T-helper 2 cell treated with Interferon-gamma antibody and Interleukin-4, amounts not matched to agents 5 μg/mL and 100 μg/mL, for 36 hours (primary cell): Measurements from ENCODE around the gene LHX1.

Experiments
- DNase-seq: peaks from one replicate; pipeline ENCODE4 v3.0.0; 2021; ENCODE audit warnings: low spot score
- H3K27ac Mint-ChIP-seq: one replicate; pipeline ENCODE4 v1.8.0; 2021; ENCODE audit warnings: mild to moderate bottlenecking, mixed read lengths
- H3K27me3 Mint-ChIP-seq: one replicate; pipeline ENCODE4 v1.8.0; 2021; ENCODE audit warnings: low read depth, mixed read lengths
- H3K36me3 Mint-ChIP-seq: one replicate; pipeline ENCODE4 v1.8.0; 2021; ENCODE audit warnings: low read depth, mixed read lengths
- H3K4me1 Mint-ChIP-seq: one replicate; pipeline ENCODE4 v1.8.0; 2021; ENCODE audit warnings: low read depth, mixed read lengths
- H3K4me3 Mint-ChIP-seq: one replicate; pipeline ENCODE4 v1.8.0; 2022; ENCODE audit warnings: mild to moderate bottlenecking, moderate library complexity, mixed read lengths
- H3K9me3 Mint-ChIP-seq: one replicate; pipeline ENCODE4 v1.8.0; 2021; ENCODE audit warnings: mixed read lengths

Gene LHX1

GRCh38 chr17:36937001-36937958, at the start of gene LHX1:
LHX1 (plus strand) TSS chr17:36937475; CDS start chr17:36938198, 723 bp downstream.
- Mint-ChIP-seq H3K9me3 (no peaks in the 10 kb centered on the region), H3K4me1 (peaks cover 29% of the 10 kb centered on the region), H3K27ac (peak within 1 kb of the TSS; percentile 69), H3K4me3 (peak within 1 kb of the TSS; percentile 63), H3K36me3 (peaks cover 5% of the 10 kb centered on the region), H3K27me3 (peaks cover 87% of the 10 kb centered on the region)
- DNase-seq = no peak

- no peak for DNase-seq
- H3K4me3 Mint-ChIP-seq = no peak overlapping the region
- no peaks in the 10 kb centered on the region for H3K36me3 Mint-ChIP-seq
These were observed 48.9 kb upstream of the LHX1 start for GRCh38 chr17:36888236-36888951.

GRCh38 chr17:36889770-36890349, 47.4 kb upstream of the LHX1 start:
- no peak for DNase-seq
- Mint-ChIP-seq H3K9me3 (no peaks in the 10 kb centered on the region), H3K27me3 (peaks cover 8% of the 10 kb centered on the region)

More at GRCh38 chr17:36888236-36888951, 48.9 kb upstream of the LHX1 start:
- Mint-ChIP-seq H3K27me3 (peaks cover 10% of the 10 kb centered on the region), H3K9me3 (no peaks in the 10 kb centered on the region), H3K27ac (no peak overlapping the region), H3K4me1 (peaks cover 2% of the 10 kb centered on the region)

GRCh38 chr17:36890398-36891168, 46.7 kb upstream of the LHX1 start:
- Mint-ChIP-seq H3K4me1 (no peaks in the 10 kb centered on the region), H3K36me3 (no peaks in the 10 kb centered on the region), H3K9me3 (no peaks in the 10 kb centered on the region), H3K4me3 (no peak overlapping the region), H3K27me3 (peaks cover under 1% of the 10 kb centered on the region), H3K27ac (no peak overlapping the region)
- no peak for DNase-seq

More at GRCh38 chr17:36889770-36890349, 47.4 kb upstream of the LHX1 start:
- H3K4me1 Mint-ChIP-seq = peaks cover 2% of the 10 kb centered on the region
- H3K36me3 Mint-ChIP-seq = no peaks in the 10 kb centered on the region
- no peak overlapping the region for H3K27ac Mint-ChIP-seq
- H3K4me3 Mint-ChIP-seq = no peak overlapping the region

GRCh38 chr17:36892112-36892838, 45.0 kb upstream of the LHX1 start:
- DNase-seq = no peak
- no peak overlapping the region for H3K4me3 Mint-ChIP-seq
- H3K9me3 Mint-ChIP-seq = no peaks in the 10 kb centered on the region
- H3K4me1 Mint-ChIP-seq = no peaks in the 10 kb centered on the region
- H3K27me3 Mint-ChIP-seq = peaks cover 5% of the 10 kb centered on the region
- H3K27ac Mint-ChIP-seq = no peak overlapping the region
- H3K36me3 Mint-ChIP-seq = no peaks in the 10 kb centered on the region

- Mint-ChIP-seq H3K9me3 (no peaks in the 10 kb centered on the region), H3K4me3 (no peak overlapping the region), H3K36me3 (no peaks in the 10 kb centered on the region), H3K27me3 (peaks cover 5% of the 10 kb centered on the region), H3K27ac (no peak overlapping the region), H3K4me1 (no peaks in the 10 kb centered on the region)
- no peak for DNase-seq
These were observed 43.1 kb upstream of the LHX1 start for GRCh38 chr17:36894177-36894576.

GRCh38 chr17:36894925-36895324, 42.4 kb upstream of the LHX1 start:
- H3K9me3 Mint-ChIP-seq = no peaks in the 10 kb centered on the region
- no peaks in the 10 kb centered on the region for H3K36me3 Mint-ChIP-seq
- H3K27me3 Mint-ChIP-seq = peaks cover 5% of the 10 kb centered on the region
- no peak for DNase-seq
- no peaks in the 10 kb centered on the region for H3K4me1 Mint-ChIP-seq
- no peak overlapping the region for H3K27ac Mint-ChIP-seq
- H3K4me3 Mint-ChIP-seq = no peak overlapping the region

DNA sequence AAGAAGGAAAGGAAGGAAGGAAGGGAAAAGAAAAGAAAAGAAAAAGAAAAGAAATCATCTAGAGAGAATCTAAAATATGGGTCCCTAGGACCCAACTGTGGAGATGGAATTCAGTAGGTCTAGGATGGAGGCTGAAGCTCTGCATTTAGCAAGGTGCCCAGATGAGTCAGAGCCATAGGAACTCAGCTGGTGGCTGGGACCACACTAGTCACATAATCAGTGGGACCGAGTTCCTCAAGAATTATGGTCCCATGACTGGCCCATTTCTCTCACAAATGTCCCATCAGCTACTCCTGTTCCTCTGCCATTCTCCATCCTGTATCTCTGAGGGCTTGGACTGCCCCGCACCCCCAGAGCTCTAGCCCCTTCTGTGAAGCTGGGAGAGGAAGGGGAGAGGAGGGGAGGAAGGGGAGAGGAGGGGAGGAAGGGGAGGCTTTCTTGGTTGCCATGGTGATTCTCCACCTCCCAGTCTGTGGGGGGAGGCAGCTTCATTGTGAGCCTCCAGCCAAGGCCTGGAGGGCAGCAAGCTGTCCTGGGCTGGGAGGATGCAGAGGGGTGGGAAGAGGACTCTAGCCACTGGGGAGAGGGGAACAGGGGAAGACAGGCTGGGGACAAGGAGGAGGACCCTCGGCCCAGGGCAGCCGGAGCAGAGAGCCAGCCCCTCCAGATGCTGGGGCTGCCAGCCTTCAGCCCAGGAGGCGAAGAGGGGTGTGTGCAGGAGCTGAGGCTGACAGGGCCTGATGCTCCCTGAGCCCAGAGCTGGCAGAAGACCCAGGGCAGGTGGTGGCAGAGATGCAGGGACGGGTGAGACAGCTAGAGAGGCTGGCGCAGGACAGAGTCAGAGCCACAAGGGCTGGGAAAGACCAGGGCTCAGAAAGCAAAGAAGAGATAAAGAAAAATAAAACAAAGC, 37.8 kb upstream of the LHX1 start:
- no peak overlapping the region for H3K27ac Mint-ChIP-seq
- H3K27me3 Mint-ChIP-seq = peaks cover 15% of the 10 kb centered on the region
- H3K4me1 Mint-ChIP-seq = no peaks in the 10 kb centered on the region
- no peak for DNase-seq
- no peak overlapping the region for H3K4me3 Mint-ChIP-seq
- H3K9me3 Mint-ChIP-seq = no peaks in the 10 kb centered on the region
- no peaks in the 10 kb centered on the region for H3K36me3 Mint-ChIP-seq

DNA sequence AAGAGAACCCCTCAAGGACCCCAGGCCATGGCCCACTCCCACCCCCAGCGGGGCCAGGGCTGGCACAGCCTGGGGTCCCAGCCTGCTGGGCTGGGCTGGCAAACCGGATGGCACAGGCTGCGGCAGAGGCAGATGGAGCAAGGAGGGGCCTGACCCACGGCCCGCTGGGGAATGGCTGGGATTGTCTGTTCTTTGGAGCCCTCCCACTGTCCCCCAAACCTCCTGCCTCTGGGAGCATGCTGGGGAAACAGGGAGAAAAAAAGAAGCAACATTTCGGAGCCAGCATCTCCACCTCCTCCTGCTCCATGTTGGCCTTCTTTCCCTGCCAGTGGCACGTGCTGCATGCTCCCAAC, 37.1 kb upstream of the LHX1 start:
- no peaks in the 10 kb centered on the region for H3K36me3 Mint-ChIP-seq
- no peak for DNase-seq
- no peak overlapping the region for H3K27ac Mint-ChIP-seq
- H3K27me3 Mint-ChIP-seq = peaks cover 17% of the 10 kb centered on the region
- H3K4me3 Mint-ChIP-seq = no peak overlapping the region
- H3K9me3 Mint-ChIP-seq = no peaks in the 10 kb centered on the region
- H3K4me1 Mint-ChIP-seq = no peaks in the 10 kb centered on the region

GRCh38 chr17:36901506-36901905, 35.8 kb upstream of the LHX1 start:
- Mint-ChIP-seq H3K9me3 (no peaks in the 10 kb centered on the region), H3K36me3 (no peaks in the 10 kb centered on the region), H3K4me1 (no peaks in the 10 kb centered on the region), H3K4me3 (no peak overlapping the region), H3K27me3 (peaks cover 14% of the 10 kb centered on the region), H3K27ac (no peak overlapping the region)
- DNase-seq = no peak

DNA sequence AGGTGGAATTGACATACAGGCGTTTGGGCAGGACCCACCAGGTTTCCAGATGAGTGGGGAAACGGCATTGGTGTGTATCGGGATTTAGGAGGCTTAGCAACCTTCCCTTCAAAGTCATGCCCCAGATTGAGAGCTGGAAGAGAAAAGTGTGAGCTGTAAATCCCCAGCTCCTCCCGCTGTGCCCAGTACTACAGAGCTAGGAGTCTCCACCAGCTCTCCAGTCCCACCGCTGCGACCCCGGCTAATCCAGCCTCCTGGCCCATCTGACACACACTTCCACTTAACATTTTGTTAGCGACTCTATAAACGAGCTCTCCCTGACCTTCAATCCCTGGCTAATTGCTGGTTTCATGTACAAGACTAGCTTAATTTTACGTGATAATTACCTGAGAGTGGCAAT, 29.9 kb upstream of the LHX1 start:
- no peak for DNase-seq
- no peaks in the 10 kb centered on the region for H3K4me1 Mint-ChIP-seq
- no peaks in the 10 kb centered on the region for H3K9me3 Mint-ChIP-seq
- H3K4me3 Mint-ChIP-seq = no peak overlapping the region
- H3K36me3 Mint-ChIP-seq = no peaks in the 10 kb centered on the region
- no peak overlapping the region for H3K27ac Mint-ChIP-seq
- H3K27me3 Mint-ChIP-seq = peaks cover 39% of the 10 kb centered on the region

- H3K4me3 Mint-ChIP-seq = no peak overlapping the region
- no peak for DNase-seq
- no peak overlapping the region for H3K27ac Mint-ChIP-seq
- H3K9me3 Mint-ChIP-seq = no peaks in the 10 kb centered on the region
- H3K36me3 Mint-ChIP-seq = no peaks in the 10 kb centered on the region
- no peaks in the 10 kb centered on the region for H3K4me1 Mint-ChIP-seq
- peaks cover 29% of the 10 kb centered on the region for H3K27me3 Mint-ChIP-seq
These were observed 26.8 kb upstream of the LHX1 start for GRCh38 chr17:36910513-36910912.
